Neural crest cell (in vitro differentiated cells): ENCODE measurements around the gene DAZAP1. TPM values are rescaled to one million over a fixed set of nuclear protein-coding genes. Genes with fewer than 3 reads are reported as not detected.
A peak's percentile ranks its signal among the peaks of the same experiment; 100 is the strongest.

Source experiments
- DNase-seq: peaks from one replicate; pipeline ENCODE4 v3.0.0; 2021; ENCODE audit warnings: low read depth, mixed read lengths, low spot score
- H3K27ac Mint-ChIP-seq: one replicate; pipeline ENCODE4 v1.8.0; 2021; ENCODE audit warnings: mild to moderate bottlenecking, mixed read lengths; ENCODE audit not compliant: unreplicated experiment
- H3K27me3 Mint-ChIP-seq: 2 replicates; pipeline ENCODE4 v1.8.0; 2021; ENCODE audit warnings: low read depth, mild to moderate bottlenecking, mixed read lengths
- H3K36me3 Mint-ChIP-seq: 2 replicates; pipeline ENCODE4 v1.8.0; 2021; ENCODE audit warnings: low read depth, mild to moderate bottlenecking, mixed read lengths
- H3K4me1 Mint-ChIP-seq: 2 replicates; pipeline ENCODE4 v1.8.0; 2021; ENCODE audit warnings: mixed read lengths
- H3K4me3 Mint-ChIP-seq: one replicate; pipeline ENCODE4 v1.8.0; 2021; ENCODE audit warnings: mild to moderate bottlenecking, mixed read lengths
- H3K9me3 Mint-ChIP-seq: 2 replicates; pipeline ENCODE4 v1.8.0; 2021; ENCODE audit warnings: mixed read lengths
- total RNA-seq: library from RNA; stranded (reverse); gene quantifications from 2 replicates; pipeline ENCODE4 v1.2.1, GENCODE V29; 2021
- TF ChIP-seq, protein P1 (sequence below): fragments of 200-600 bp; sonication (generic); conservative IDR thresholded peaks from 2 replicates; pipeline ENCODE4 v1.5.0; 2021; ENCODE audit warnings: antibody characterized with exemption, mild to moderate bottlenecking

Gene DAZAP1
- total RNA-seq, 1 donor from 2014 or later: 146 TPM

DNA sequence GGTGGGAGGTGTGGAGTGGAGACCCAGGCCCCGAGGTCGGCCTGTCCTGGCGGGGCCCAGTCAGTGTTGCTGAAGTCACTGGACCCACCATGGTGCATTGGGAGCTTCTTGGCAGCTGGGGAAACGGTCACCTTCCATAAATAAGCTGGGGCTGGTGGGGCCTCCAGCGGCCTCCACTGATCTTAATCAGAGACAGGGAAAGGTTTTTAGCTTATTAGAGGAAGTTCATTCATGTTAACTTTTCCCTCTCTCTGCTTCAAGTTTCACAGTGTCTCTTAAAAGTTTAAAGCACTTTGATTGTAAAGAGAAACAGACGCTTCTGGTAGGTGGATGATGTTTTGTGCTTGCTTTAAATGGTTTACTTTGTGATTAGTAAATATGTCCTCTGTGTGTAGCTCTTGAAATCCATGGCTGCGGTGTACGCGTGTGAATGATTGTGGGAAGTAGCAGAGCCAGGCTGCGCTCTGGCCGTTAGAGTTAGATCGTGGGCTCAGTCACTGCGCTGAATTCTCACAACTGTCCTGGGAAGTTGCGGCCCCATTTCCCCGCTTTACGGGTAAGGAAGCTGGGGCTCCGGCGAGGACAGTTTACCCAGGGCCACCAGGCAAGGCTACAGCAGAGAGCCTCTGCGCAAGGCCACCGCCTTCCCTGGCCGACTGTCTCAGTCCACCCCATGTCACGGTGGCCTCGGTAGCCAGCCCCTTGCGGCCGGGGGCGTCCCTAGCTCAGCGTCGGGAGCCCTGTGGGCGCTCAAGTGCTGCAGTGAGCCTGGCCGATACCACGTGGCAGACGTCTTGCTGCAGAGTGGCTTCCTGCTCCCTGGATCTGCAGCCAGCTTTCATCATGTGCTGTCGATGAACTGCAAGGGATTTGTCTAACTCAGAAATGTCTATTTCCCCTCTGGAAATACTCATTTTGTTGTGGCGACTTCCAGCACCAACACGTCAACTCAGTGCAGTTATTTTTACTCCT is 40.2 kb upstream of the DAZAP1 start:
- Mint-ChIP-seq H3K36me3 (peaks cover 11% of the 10 kb centered on the region), H3K4me3 (no peak overlapping the region), H3K4me1 (peaks cover under 1% of the 10 kb centered on the region), H3K27ac (peak overlapping the region; percentile 87), H3K9me3 (no peaks in the 10 kb centered on the region), H3K27me3 (no peaks in the 10 kb centered on the region)
- no peak for DNase-seq
- TF ChIP-seq, protein P1, sequence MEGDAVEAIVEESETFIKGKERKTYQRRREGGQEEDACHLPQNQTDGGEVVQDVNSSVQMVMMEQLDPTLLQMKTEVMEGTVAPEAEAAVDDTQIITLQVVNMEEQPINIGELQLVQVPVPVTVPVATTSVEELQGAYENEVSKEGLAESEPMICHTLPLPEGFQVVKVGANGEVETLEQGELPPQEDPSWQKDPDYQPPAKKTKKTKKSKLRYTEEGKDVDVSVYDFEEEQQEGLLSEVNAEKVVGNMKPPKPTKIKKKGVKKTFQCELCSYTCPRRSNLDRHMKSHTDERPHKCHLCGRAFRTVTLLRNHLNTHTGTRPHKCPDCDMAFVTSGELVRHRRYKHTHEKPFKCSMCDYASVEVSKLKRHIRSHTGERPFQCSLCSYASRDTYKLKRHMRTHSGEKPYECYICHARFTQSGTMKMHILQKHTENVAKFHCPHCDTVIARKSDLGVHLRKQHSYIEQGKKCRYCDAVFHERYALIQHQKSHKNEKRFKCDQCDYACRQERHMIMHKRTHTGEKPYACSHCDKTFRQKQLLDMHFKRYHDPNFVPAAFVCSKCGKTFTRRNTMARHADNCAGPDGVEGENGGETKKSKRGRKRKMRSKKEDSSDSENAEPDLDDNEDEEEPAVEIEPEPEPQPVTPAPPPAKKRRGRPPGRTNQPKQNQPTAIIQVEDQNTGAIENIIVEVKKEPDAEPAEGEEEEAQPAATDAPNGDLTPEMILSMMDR: no peak

DNA sequence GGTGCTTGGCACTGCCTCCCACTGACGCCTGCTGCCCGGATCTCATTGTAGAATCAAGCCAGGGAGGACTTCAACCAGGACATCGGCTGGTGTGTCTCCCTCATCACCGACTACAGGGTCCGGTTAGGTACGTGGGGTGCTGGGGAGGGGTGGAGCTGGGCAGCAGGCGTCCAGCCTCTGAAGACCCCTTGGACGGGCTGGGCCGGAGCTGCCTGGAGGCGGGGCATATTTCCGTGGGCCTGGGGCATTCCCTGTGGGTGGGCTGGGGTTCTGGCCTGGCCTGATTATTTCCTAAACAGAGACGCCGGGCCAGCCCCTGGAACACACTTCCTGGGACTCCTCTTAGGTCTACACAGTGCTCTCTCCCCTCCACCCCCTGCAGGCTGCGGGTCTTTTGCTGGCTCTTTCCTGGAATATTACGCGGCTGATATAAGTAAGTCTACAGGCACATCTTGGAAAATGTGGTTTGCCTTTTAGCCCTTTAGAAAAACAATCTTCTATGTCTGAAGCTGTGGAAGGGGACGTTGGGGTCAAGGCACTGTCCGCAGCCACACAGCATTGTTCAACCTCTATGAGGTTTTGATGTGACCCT is 38.1 kb upstream of the DAZAP1 start:
- H3K4me1 Mint-ChIP-seq: no peaks in the 10 kb centered on the region

DNA sequence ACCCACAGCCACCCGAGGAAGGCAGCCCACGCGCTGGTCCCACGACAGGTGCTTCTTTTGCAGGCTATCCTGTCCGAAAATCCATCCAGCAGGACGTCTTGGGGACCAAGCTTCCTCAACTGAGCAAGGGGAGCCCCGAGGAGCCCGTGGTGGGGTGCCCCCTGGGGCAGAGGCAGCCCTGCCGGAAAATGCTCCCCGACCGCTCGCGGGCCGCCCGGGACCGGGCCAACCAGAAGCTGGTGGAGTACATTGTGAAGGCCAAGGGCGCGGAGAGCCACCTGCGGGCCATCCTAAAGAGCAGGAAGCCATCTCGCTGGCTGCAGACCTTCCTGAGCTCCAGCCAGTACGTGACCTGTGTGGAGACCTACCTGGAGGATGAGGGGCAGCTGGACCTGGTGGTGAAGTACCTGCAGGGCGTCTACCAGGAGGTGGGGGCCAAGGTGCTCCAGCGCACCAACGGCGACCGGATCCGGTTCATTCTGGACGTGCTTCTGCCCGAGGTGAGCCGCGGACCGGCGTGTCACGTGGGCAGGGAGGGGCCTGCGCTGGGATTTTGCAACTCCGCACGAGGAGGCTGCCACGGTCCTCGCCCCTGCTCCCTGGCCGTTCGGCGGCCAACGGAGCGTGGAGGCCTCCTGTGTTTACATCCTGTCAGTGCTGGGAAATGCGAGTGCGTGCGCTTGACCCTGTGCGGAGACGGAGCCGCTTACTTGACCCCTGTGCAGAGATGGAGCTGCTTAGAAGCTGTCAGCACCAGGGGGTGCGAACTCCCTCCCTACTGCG is 36.6 kb upstream of the DAZAP1 start:
- Mint-ChIP-seq H3K4me1 (no peaks in the 10 kb centered on the region), H3K4me3 (no peak overlapping the region), H3K27me3 (no peaks in the 10 kb centered on the region), H3K9me3 (no peaks in the 10 kb centered on the region), H3K36me3 (peaks cover 4% of the 10 kb centered on the region), H3K27ac (no peak overlapping the region)
- TF ChIP-seq, protein P1: no peak
- no peak for DNase-seq

More for the DNA sequence above, 38.1 kb upstream of the DAZAP1 start:
- Mint-ChIP-seq H3K9me3 (no peaks in the 10 kb centered on the region), H3K27ac (peak overlapping the region; percentile 35), H3K4me3 (no peak overlapping the region), H3K27me3 (no peaks in the 10 kb centered on the region), H3K36me3 (peaks cover 8% of the 10 kb centered on the region)
- DNase-seq: no peak
- TF ChIP-seq, protein P1: no peak

DNA sequence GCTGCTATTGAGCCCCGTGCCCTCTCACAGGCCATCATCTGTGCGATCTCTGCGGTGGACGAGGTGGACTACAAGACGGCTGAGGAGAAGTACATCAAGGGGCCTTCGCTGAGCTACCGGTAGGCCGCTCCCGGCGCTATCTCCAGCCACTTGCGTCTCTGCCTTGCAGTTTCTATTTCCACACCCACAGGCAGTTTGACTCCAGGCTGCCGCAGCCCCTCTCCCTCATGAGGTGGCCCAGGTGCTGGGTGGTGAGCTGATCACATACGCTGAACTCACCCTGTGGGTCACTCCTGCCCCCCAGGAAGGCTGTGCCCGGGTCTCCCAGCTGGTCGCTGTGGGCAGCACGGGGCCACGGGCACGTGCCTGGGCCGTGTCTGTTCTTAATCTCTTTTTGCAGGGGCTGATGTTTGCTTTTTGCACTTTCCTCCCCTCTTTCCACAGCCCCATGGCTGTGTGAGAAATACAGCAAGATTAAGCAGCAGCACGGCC is 34.3 kb upstream of the DAZAP1 start:
- H3K27me3 Mint-ChIP-seq: no peaks in the 10 kb centered on the region
- peaks cover 4% of the 10 kb centered on the region for H3K36me3 Mint-ChIP-seq
- H3K27ac Mint-ChIP-seq: no peak overlapping the region
- no peak for DNase-seq
- H3K9me3 Mint-ChIP-seq: no peaks in the 10 kb centered on the region
- TF ChIP-seq, protein P1: no peak
- H3K4me3 Mint-ChIP-seq: no peak overlapping the region
- no peaks in the 10 kb centered on the region for H3K4me1 Mint-ChIP-seq

DNA sequence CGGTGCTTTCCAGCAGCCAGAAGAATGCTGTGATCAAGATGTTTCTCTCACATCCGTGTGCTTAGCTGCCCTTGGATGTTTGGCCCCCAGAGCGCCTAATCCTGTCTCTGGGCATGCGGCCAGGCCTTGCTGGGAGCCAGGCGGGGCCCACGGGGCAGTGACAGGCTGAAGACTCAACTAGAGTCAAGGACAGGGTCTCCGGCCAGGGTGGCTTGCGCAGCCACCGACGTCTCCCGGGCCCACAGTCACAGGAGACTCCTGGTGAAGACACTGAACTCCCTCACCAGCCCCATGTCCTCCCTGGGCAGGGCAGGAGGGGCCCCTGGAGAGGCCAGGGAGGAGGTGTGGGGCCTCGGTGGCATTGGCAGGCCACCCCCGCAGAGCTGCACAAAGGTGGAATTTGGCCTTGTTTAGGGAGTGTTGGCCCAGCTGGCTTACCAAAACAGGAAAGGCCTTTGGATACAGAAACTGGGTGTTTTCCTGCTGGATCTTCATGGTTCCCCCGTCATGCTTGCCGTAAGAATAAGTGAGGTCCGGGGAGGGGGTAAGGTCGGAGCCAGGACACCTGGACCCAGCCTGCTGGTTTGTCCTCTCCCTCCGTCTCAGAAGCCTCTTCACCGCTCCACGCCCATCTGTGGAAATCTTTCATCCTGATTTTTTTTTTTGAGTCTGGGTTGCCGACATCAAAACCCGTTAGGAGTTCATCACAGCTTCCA is 33.7 kb upstream of the DAZAP1 start:
- no peaks in the 10 kb centered on the region for H3K9me3 Mint-ChIP-seq
- TF ChIP-seq, protein P1: no peak
- peaks cover 4% of the 10 kb centered on the region for H3K36me3 Mint-ChIP-seq
- H3K4me3 Mint-ChIP-seq: no peak overlapping the region
- no peak for DNase-seq
- H3K4me1 Mint-ChIP-seq: no peaks in the 10 kb centered on the region
- H3K27ac Mint-ChIP-seq: no peak overlapping the region
- no peaks in the 10 kb centered on the region for H3K27me3 Mint-ChIP-seq
